ENCODE measurements around the gene DAB2IP. TPM values are rescaled to one million over a fixed set of nuclear protein-coding genes. Genes with fewer than 3 reads are reported as not detected.
A peak's percentile ranks its signal among the peaks of the same experiment; 100 is the strongest.

Gene DAB2IP
- total RNA-seq, 1 donor from 2014 or later, result 41.7 TPM

- no peak for TF ChIP-seq EZH2 (IDR thresholded peaks at IDR 0.05; ENCODE audit: insufficient read depth, low read length)
- TF ChIP-seq CTCF (IDR thresholded peaks at IDR 0.05; ENCODE audit: insufficient read depth, low read depth, low read length), result no peak
- peaks cover 13% of the 10 kb centered on the region for H3K4me1 Mint-ChIP-seq (ENCODE audit: low read depth, unreplicated experiment)
- H3K4me1 ChIP-seq (ENCODE audit: insufficient read depth, low read length), result no peaks in the 10 kb centered on the region
- H3K9me3 Mint-ChIP-seq (ENCODE audit: unreplicated experiment), result no peaks in the 10 kb centered on the region
- no peak overlapping the region for H3K4me3 Mint-ChIP-seq (ENCODE audit: unreplicated experiment)
- no peak overlapping the region for H2AFZ ChIP-seq (ENCODE audit: low read depth, low read length)
- FAIRE-seq (no peak), DNase-seq (ENCODE audit: low read depth) (no peak)
- H3K27me3 Mint-ChIP-seq (ENCODE audit: low read depth, unreplicated experiment), result peaks cover 2% of the 10 kb centered on the region
- H4K20me1 ChIP-seq (ENCODE audit: insufficient read depth, low read length), result peaks cover 35% of the 10 kb centered on the region
- H3K36me3 Mint-ChIP-seq (ENCODE audit: low read depth, unreplicated experiment), result peaks cover 9% of the 10 kb centered on the region
- H3K27me3 ChIP-seq (ENCODE audit: insufficient read depth, low read length), result peaks cover 2% of the 10 kb centered on the region
- no peak overlapping the region for H3K27ac ChIP-seq (ENCODE audit: low read depth, low read length)
- H3K4me2 ChIP-seq (ENCODE audit: low read length), result no peak overlapping the region
- no peaks in the 10 kb centered on the region for H3K79me2 ChIP-seq (ENCODE audit: insufficient read depth, low read length)
- H3K27ac Mint-ChIP-seq (ENCODE audit: unreplicated experiment), result peak overlapping the region; percentile 53
- H3K9ac ChIP-seq (ENCODE audit: low read length), result no peak overlapping the region
- no peaks in the 10 kb centered on the region for H3K9me3 ChIP-seq (ENCODE audit: insufficient read depth, low read depth, low read length)
- H3K4me3 ChIP-seq (ENCODE audit: insufficient read depth, low read depth, low read length), result no peak overlapping the region
- no peaks in the 10 kb centered on the region for H3K36me3 ChIP-seq (ENCODE audit: insufficient read depth, low read length)
Observed at GRCh38 chr9:121658166-121658565, 6.7 kb downstream of the DAB2IP start.

DNA sequence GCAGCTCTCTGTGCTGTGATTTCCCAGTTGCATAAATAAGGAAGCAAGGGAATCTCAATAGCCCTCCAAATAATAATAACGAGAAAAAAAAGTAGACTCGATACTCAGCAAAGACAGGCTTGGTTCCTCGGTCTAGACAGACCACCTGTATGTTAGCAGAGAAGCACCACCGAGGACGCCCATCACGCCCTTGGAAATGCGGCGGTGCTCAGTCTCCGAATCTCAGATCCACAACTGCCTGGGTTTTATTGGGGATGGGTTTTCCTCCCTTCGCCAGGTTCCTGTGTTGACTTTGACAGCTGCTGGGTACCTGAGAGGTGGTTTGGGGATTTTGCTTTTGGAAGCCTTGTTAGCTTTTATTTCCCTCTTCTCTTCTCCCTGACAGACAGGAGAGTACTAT, 7.2 kb downstream of the DAB2IP start:
- H3K9ac ChIP-seq (ENCODE audit: low read length), result no peak overlapping the region
- H3K36me3 Mint-ChIP-seq (ENCODE audit: low read depth, unreplicated experiment), result peaks cover 12% of the 10 kb centered on the region
- no peak overlapping the region for H3K27ac ChIP-seq (ENCODE audit: low read depth, low read length)
- H3K4me1 Mint-ChIP-seq (ENCODE audit: low read depth, unreplicated experiment), result peaks cover 17% of the 10 kb centered on the region
- H3K4me3 Mint-ChIP-seq (ENCODE audit: unreplicated experiment), result no peak overlapping the region
- H3K27ac Mint-ChIP-seq (ENCODE audit: unreplicated experiment), result no peak overlapping the region
- H3K79me2 ChIP-seq (ENCODE audit: insufficient read depth, low read length), result no peaks in the 10 kb centered on the region
- peaks cover 2% of the 10 kb centered on the region for H3K27me3 ChIP-seq (ENCODE audit: insufficient read depth, low read length)
- no peaks in the 10 kb centered on the region for H3K36me3 ChIP-seq (ENCODE audit: insufficient read depth, low read length)
- no peaks in the 10 kb centered on the region for H3K9me3 ChIP-seq (ENCODE audit: insufficient read depth, low read depth, low read length)
- H3K4me1 ChIP-seq (ENCODE audit: insufficient read depth, low read length), result no peaks in the 10 kb centered on the region
- no peak for TF ChIP-seq CTCF (IDR thresholded peaks at IDR 0.05; ENCODE audit: insufficient read depth, low read depth, low read length)
- no peak for TF ChIP-seq EZH2 (IDR thresholded peaks at IDR 0.05; ENCODE audit: insufficient read depth, low read length)
- H3K4me3 ChIP-seq (ENCODE audit: insufficient read depth, low read depth, low read length), result no peak overlapping the region
- DNase-seq (ENCODE audit: low read depth) (no peak), FAIRE-seq (no peak)
- H2AFZ ChIP-seq (ENCODE audit: low read depth, low read length), result no peak overlapping the region
- H3K9me3 Mint-ChIP-seq (ENCODE audit: unreplicated experiment), result no peaks in the 10 kb centered on the region
- peaks cover 2% of the 10 kb centered on the region for H3K27me3 Mint-ChIP-seq (ENCODE audit: low read depth, unreplicated experiment)
- H3K4me2 ChIP-seq (ENCODE audit: low read length), result no peak overlapping the region
- H4K20me1 ChIP-seq (ENCODE audit: insufficient read depth, low read length), result peaks cover 31% of the 10 kb centered on the region

DNA sequence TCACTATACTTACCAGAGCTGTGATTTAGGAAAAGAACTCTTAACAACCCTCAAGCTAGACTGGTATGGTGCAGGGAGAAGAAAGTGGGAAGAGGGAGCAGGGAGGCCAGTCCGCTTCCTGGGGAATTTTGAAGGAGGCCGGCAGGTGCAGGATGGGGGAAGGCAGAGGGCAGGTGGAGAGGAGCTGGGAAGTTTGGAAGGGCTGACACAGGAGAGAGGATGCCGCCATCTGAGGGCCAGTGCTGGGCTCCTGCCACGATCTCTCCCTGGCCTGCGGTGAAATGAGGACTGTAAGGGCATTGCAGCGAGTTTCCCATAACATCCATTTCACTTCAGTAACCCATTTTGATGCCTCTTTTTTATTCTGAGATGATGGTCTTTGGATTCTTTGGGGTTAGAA, 8.9 kb downstream of the DAB2IP start:
- peaks cover 17% of the 10 kb centered on the region for H4K20me1 ChIP-seq (ENCODE audit: insufficient read depth, low read length)
- no peaks in the 10 kb centered on the region for H3K79me2 ChIP-seq (ENCODE audit: insufficient read depth, low read length)
- H3K4me1 ChIP-seq (ENCODE audit: insufficient read depth, low read length), result no peaks in the 10 kb centered on the region
- peaks cover 14% of the 10 kb centered on the region for H3K36me3 Mint-ChIP-seq (ENCODE audit: low read depth, unreplicated experiment)
- DNase-seq (ENCODE audit: low read depth) (no peak), FAIRE-seq (no peak)
- TF ChIP-seq CTCF (IDR thresholded peaks at IDR 0.05; ENCODE audit: insufficient read depth, low read depth, low read length) (no peak), EZH2 (IDR thresholded peaks at IDR 0.05; ENCODE audit: insufficient read depth, low read length) (no peak)
- no peak overlapping the region for H3K27ac Mint-ChIP-seq (ENCODE audit: unreplicated experiment)
- peaks cover 15% of the 10 kb centered on the region for H3K4me1 Mint-ChIP-seq (ENCODE audit: low read depth, unreplicated experiment)
- no peak overlapping the region for H3K9ac ChIP-seq (ENCODE audit: low read length)
- H3K4me2 ChIP-seq (ENCODE audit: low read length), result no peak overlapping the region
- H3K27me3 Mint-ChIP-seq (ENCODE audit: low read depth, unreplicated experiment), result peaks cover 2% of the 10 kb centered on the region
- H3K27ac ChIP-seq (ENCODE audit: low read depth, low read length), result no peak overlapping the region
- H3K36me3 ChIP-seq (ENCODE audit: insufficient read depth, low read length), result no peaks in the 10 kb centered on the region
- no peak overlapping the region for H3K4me3 ChIP-seq (ENCODE audit: insufficient read depth, low read depth, low read length)
- H3K27me3 ChIP-seq (ENCODE audit: insufficient read depth, low read length), result peaks cover 2% of the 10 kb centered on the region
- H3K9me3 ChIP-seq (ENCODE audit: insufficient read depth, low read depth, low read length), result no peaks in the 10 kb centered on the region
- no peaks in the 10 kb centered on the region for H3K9me3 Mint-ChIP-seq (ENCODE audit: unreplicated experiment)
- no peak overlapping the region for H3K4me3 Mint-ChIP-seq (ENCODE audit: unreplicated experiment)
- no peak overlapping the region for H2AFZ ChIP-seq (ENCODE audit: low read depth, low read length)
